Measurements from ENCODE around the gene SLC22A3. TPM values are rescaled to one million over a fixed set of nuclear protein-coding genes. Genes with fewer than 3 reads are reported as not detected.

SLC22A3 gene
- total RNA-seq, 1 experiment from 2014 or later = 4.1 TPM

- DNase-seq (ENCODE audit: low spot score) = peak; percentile 49
- Mint-ChIP-seq H3K27ac (no peak overlapping the region), H3K4me3 (peak overlapping the region; percentile 51), H3K27me3 (ENCODE audit: low read depth) (peaks cover 44% of the 10 kb centered on the region), H3K4me1 (peaks cover 20% of the 10 kb centered on the region), H3K36me3 (no peaks in the 10 kb centered on the region), H3K9me3 (no peaks in the 10 kb centered on the region)
- TF ChIP-seq ELF4 (CRISPR knock-in tag; IDR thresholded peaks at IDR 0.05; ENCODE audit: low read depth) = no peak
- no peak for TF ChIP-seq AFF4 (CRISPR knock-in tag; IDR thresholded peaks at IDR 0.05; ENCODE audit: borderline replicate concordance)
- TF ChIP-seq ZSCAN18 (CRISPR knock-in tag; IDR thresholded peaks at IDR 0.05) = no peak
- TF ChIP-seq HMGA2 (CRISPR knock-in tag; IDR thresholded peaks at IDR 0.05) = no peak
- no peak for TF ChIP-seq ETV6 (CRISPR knock-in tag; IDR thresholded peaks at IDR 0.05)
- TF ChIP-seq ZNF121 (CRISPR knock-in tag; IDR thresholded peaks at IDR 0.05) = peak; percentile 88; the same call in 1 of the 2 replicates
- TF ChIP-seq SMAD3 (CRISPR knock-in tag; IDR thresholded peaks at IDR 0.05; ENCODE audit: borderline replicate concordance) = no peak
- TF ChIP-seq, protein P1, sequence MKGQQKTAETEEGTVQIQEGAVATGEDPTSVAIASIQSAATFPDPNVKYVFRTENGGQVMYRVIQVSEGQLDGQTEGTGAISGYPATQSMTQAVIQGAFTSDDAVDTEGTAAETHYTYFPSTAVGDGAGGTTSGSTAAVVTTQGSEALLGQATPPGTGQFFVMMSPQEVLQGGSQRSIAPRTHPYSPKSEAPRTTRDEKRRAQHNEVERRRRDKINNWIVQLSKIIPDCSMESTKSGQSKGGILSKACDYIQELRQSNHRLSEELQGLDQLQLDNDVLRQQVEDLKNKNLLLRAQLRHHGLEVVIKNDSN (CRISPR knock-in tag; IDR thresholded peaks at IDR 0.05) = no peak
- TF ChIP-seq RELA (CRISPR knock-in tag; IDR thresholded peaks at IDR 0.05; ENCODE audit: borderline replicate concordance) = 0 out of 2 replicates have a peak, but pooled peaks have one; percentile 20
- peak; percentile 45; the same call in 1 of the 2 replicates for TF ChIP-seq NFE2L1 (CRISPR knock-in tag; IDR thresholded peaks at IDR 0.05)
- peak; percentile 36; the same call in 1 of the 2 replicates for TF ChIP-seq HMGXB4 (CRISPR knock-in tag; IDR thresholded peaks at IDR 0.05)
- TF ChIP-seq, protein P2, sequence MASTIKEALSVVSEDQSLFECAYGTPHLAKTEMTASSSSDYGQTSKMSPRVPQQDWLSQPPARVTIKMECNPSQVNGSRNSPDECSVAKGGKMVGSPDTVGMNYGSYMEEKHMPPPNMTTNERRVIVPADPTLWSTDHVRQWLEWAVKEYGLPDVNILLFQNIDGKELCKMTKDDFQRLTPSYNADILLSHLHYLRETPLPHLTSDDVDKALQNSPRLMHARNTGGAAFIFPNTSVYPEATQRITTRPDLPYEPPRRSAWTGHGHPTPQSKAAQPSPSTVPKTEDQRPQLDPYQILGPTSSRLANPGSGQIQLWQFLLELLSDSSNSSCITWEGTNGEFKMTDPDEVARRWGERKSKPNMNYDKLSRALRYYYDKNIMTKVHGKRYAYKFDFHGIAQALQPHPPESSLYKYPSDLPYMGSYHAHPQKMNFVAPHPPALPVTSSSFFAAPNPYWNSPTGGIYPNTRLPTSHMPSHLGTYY (CRISPR knock-in tag; IDR thresholded peaks at IDR 0.05) = no peak
- TF ChIP-seq ZBTB21 (CRISPR knock-in tag; IDR thresholded peaks at IDR 0.05; ENCODE audit: borderline replicate concordance) = peak; percentile 26; the same call in 1 of the 2 replicates
- TF ChIP-seq ESRRA (CRISPR knock-in tag; IDR thresholded peaks at IDR 0.05; ENCODE audit: borderline replicate concordance) = 0 out of 2 replicates have a peak, but pooled peaks have one; percentile 24
- TF ChIP-seq MYBL2 (CRISPR knock-in tag; IDR thresholded peaks at IDR 0.05) = peak; percentile 40; the same call in 1 of the 2 replicates
- TF ChIP-seq NFYB (CRISPR knock-in tag; conservative IDR thresholded peaks at IDR 0.05; ENCODE audit: low read depth) = no peak
- TF ChIP-seq ZNF219 (CRISPR knock-in tag; IDR thresholded peaks at IDR 0.05; ENCODE audit: borderline replicate concordance) = 0 out of 2 replicates have a peak, but pooled peaks have one; percentile 15
- TF ChIP-seq, protein P3, sequence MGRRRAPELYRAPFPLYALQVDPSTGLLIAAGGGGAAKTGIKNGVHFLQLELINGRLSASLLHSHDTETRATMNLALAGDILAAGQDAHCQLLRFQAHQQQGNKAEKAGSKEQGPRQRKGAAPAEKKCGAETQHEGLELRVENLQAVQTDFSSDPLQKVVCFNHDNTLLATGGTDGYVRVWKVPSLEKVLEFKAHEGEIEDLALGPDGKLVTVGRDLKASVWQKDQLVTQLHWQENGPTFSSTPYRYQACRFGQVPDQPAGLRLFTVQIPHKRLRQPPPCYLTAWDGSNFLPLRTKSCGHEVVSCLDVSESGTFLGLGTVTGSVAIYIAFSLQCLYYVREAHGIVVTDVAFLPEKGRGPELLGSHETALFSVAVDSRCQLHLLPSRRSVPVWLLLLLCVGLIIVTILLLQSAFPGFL (CRISPR knock-in tag; IDR thresholded peaks at IDR 0.05; ENCODE audit: borderline replicate concordance) = 0 out of 2 replicates have a peak, but pooled peaks have one; percentile 47
- POLR2A ChIA-PET = no interaction called here
- ATAC-seq = peak; percentile 62
- CTCF ChIA-PET = interaction anchor here (1.0 to 1.3 kb wide), 2 partner anchors 125 to 172 kb away, joined by 3 to 4 read pairs; no protein-coding TSS in a partner anchor
These were observed 637 bp upstream of the SLC22A3 start for GRCh38 chr6:160347259-160348222.

All from WTC11 (cell line).